Posterior cingulate gyrus (tissue), 11 donors: Measurements from ENCODE around the gene LIPC.

ENCODE experiments used
- DNase-seq, 10 donors: peaks; one replicate each; pipeline versions ENCODE4 v3.0.0 to v3.0.0-alpha.2; 2020 to 2021; ENCODE audit warnings: mixed read lengths in 3 of 10
- intact Hi-C: fragments of 100-400 bp; cut with DNase I; formaldehyde crosslinking; loops from one replicate; pipeline ENCODE4 v1.15.1; 2023

LIPC gene

GRCh38 chr15:58528188-58528870, 96.5 kb downstream of the LIPC start:
- intact Hi-C loops = no loop called here
- no peak for DNase-seq

GRCh38 chr15:58529041-58529440, 97.2 kb downstream of the LIPC start:
- intact Hi-C loops = no loop called here
- no peak for DNase-seq

GRCh38 chr15:58530056-58530590, 98.3 kb downstream of the LIPC start:
- DNase-seq = no peak
- intact Hi-C loops = no loop called here

- DNase-seq = no peak
- intact Hi-C loops = no loop called here
Measured at GRCh38 chr15:58532126-58532525, 100.3 kb downstream of the LIPC start.

GRCh38 chr15:58534556-58534955, 102.8 kb downstream of the LIPC start:
- DNase-seq = no peak
- intact Hi-C loops = no loop called here

- intact Hi-C loops = no loop called here
- DNase-seq = no peak
Measured at GRCh38 chr15:58535337-58535736, 103.5 kb downstream of the LIPC start.

GRCh38 chr15:58535894-58536293, 104.1 kb downstream of the LIPC start:
- intact Hi-C loops = no loop called here

GRCh38 chr15:58536414-58536813, 104.6 kb downstream of the LIPC start:
- intact Hi-C loops = no loop called here
- no peak for DNase-seq

More at GRCh38 chr15:58535894-58536293, 104.1 kb downstream of the LIPC start:
- DNase-seq = no peak

GRCh38 chr15:58537033-58537432, 105.2 kb downstream of the LIPC start:
- intact Hi-C loops = no loop called here
- no peak for DNase-seq

- intact Hi-C loops = no loop called here
- no peak for DNase-seq
Measured at GRCh38 chr15:58538225-58538727, 106.5 kb downstream of the LIPC start.

GRCh38 chr15:58538901-58539300, 107.1 kb downstream of the LIPC start:
- intact Hi-C loops = no loop called here
- no peak for DNase-seq

- no peak for DNase-seq
- intact Hi-C loops = no loop called here
Measured at GRCh38 chr15:58539548-58539947, 107.8 kb downstream of the LIPC start.

- DNase-seq = no peak
- intact Hi-C loops = no loop called here
Measured at GRCh38 chr15:58541410-58542087, 109.8 kb downstream of the LIPC start.

GRCh38 chr15:58543664-58544335, 112.0 kb downstream of the LIPC start:
- no peak for DNase-seq
- intact Hi-C loops = no loop called here

GRCh38 chr15:58544756-58545155, 113.0 kb downstream of the LIPC start:
- intact Hi-C loops = no loop called here
- DNase-seq = no peak

- no peak for DNase-seq
Measured at GRCh38 chr15:58545307-58546065, 113.7 kb downstream of the LIPC start.

GRCh38 chr15:58546066-58546591, 114.3 kb downstream of the LIPC start:
- DNase-seq = peak in 1 of 10 donors; percentile 84
- intact Hi-C loops = no loop called here

More at GRCh38 chr15:58545307-58546065, 113.7 kb downstream of the LIPC start:
- intact Hi-C loops = no loop called here

GRCh38 chr15:58546635-58547627, 115.1 kb downstream of the LIPC start:
- intact Hi-C loops = no loop called here
- DNase-seq = peak in 1 of 10 donors; percentile 77
